Measurements from ENCODE around the gene TRPV3. TPM values are rescaled to one million over a fixed set of nuclear protein-coding genes. Genes with fewer than 3 reads are reported as not detected.

Gene TRPV3
- total and polyA plus RNA-seq, 3 donors from 2014 or later = 6.6 to 37.2 (median 19.8) TPM

- intact Hi-C loops (cut with DNase I; ENCODE audit: low total_unique reads) = no loop called here
- Histone ChIP-seq H3K27me3 (no peaks in the 10 kb centered on the region), H3K27ac (no peak overlapping the region), H3K4me1 (no peaks in the 10 kb centered on the region), H3K4me3 (no peak overlapping the region), H3K9me3 (no peaks in the 10 kb centered on the region), H3K36me3 (ENCODE audit: low read depth, missing control alignments) (no peaks in the 10 kb centered on the region)
- 92 to 93% methylated on average over 8 of the region's 8 CpGs for WGBS, 2 donors
- no peak for TF ChIP-seq CTCF (IDR thresholded peaks at IDR 0.05)
- no peak for TF ChIP-seq POLR2A (IDR thresholded peaks at IDR 0.05)
- DNase-seq = no peak
These were observed 72.0 kb downstream of the TRPV3 start for GRCh38 chr17:3485481-3486068.

DNA sequence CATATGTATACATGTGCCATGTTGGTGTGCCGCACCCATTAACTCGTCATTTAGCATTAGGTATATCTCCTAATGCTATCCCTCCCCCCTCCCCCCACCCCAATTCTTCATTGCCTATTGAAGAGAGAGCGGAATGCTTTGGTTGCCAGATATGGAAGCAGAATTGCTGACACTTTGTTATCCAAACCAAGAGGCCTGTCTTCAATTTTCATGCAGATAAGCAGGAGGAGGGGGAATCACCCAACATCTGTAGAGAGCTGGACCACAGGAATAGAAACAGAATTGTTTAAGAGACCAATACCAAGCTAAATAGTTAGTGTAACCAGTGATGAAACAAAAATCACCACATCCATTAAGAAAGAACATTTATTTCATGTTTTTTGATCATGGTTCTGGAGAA lies 74.8 kb downstream of the TRPV3 start:
- Histone ChIP-seq H3K4me3 (no peak overlapping the region), H3K27ac (no peak overlapping the region), H3K9me3 (no peaks in the 10 kb centered on the region), H3K4me1 (no peaks in the 10 kb centered on the region), H3K36me3 (ENCODE audit: low read depth, missing control alignments) (no peaks in the 10 kb centered on the region), H3K27me3 (no peaks in the 10 kb centered on the region)
- intact Hi-C loops (cut with DNase I; ENCODE audit: low total_unique reads) = no loop called here
- TF ChIP-seq POLR2A (IDR thresholded peaks at IDR 0.05) (no peak), CTCF (IDR thresholded peaks at IDR 0.05) (no peak)
- DNase-seq = no peak
- 46 to 66% methylated on average over 3 of the region's 3 CpGs for WGBS, 2 donors

- Histone ChIP-seq H3K27ac (no peak overlapping the region), H3K4me1 (no peaks in the 10 kb centered on the region), H3K36me3 (ENCODE audit: low read depth, missing control alignments) (no peaks in the 10 kb centered on the region), H3K4me3 (no peak overlapping the region), H3K9me3 (no peaks in the 10 kb centered on the region), H3K27me3 (no peaks in the 10 kb centered on the region)
- TF ChIP-seq POLR2A (IDR thresholded peaks at IDR 0.05) = no peak
- no peak for TF ChIP-seq CTCF (IDR thresholded peaks at IDR 0.05)
- no peak for DNase-seq
- 89 to 92% methylated on average over 3 of the region's 3 CpGs for WGBS, 2 donors
- intact Hi-C loops (cut with DNase I; ENCODE audit: low total_unique reads) = no loop called here
These were observed 77.6 kb downstream of the TRPV3 start for GRCh38 chr17:3479988-3480387.

- WGBS, 2 donors = 38 to 52% methylated on average over 7 of the region's 7 CpGs
- H3K4me3 ChIP-seq = peak within 1 kb of the TSS; percentile 32 to 41
- DNase-seq = no peak
These were observed 81.6 kb downstream of the TRPV3 start, which contains the start of gene ASPA for GRCh38 chr17:3475812-3476610. TSS of gene ASPA (plus strand) at chr17:3475997. CDS start at chr17:3476160, 163 bp downstream.

More at GRCh38 chr17:3475812-3476610, 81.6 kb downstream of the TRPV3 start, which contains the start of gene ASPA:
- Histone ChIP-seq H3K27me3 (no peaks in the 10 kb centered on the region), H3K27ac (peak within 1 kb of the TSS; percentile 25 to 52), H3K9me3 (no peaks in the 10 kb centered on the region), H3K36me3 (ENCODE audit: low read depth, missing control alignments) (no peaks in the 10 kb centered on the region), H3K4me1 (no peaks in the 10 kb centered on the region)
- intact Hi-C loops (cut with DNase I; ENCODE audit: low total_unique reads) = no loop called here
- no peak for TF ChIP-seq POLR2A (IDR thresholded peaks at IDR 0.05)
- no peak for TF ChIP-seq CTCF (IDR thresholded peaks at IDR 0.05)
